Measurements from ENCODE around the gene CRISPLD2. TPM values are rescaled to one million over a fixed set of nuclear protein-coding genes. Genes with fewer than 3 reads are reported as not detected.
A peak's percentile ranks its signal among the peaks of the same experiment; 100 is the strongest.

Gene CRISPLD2
- total and polyA plus RNA-seq, 9 of the 15 experiments (the other 6 are each of a cell fraction or from before 2014, with no cell fraction given), result 0.03 to 0.24 (median 0.04) TPM; not detected in 4

DNA sequence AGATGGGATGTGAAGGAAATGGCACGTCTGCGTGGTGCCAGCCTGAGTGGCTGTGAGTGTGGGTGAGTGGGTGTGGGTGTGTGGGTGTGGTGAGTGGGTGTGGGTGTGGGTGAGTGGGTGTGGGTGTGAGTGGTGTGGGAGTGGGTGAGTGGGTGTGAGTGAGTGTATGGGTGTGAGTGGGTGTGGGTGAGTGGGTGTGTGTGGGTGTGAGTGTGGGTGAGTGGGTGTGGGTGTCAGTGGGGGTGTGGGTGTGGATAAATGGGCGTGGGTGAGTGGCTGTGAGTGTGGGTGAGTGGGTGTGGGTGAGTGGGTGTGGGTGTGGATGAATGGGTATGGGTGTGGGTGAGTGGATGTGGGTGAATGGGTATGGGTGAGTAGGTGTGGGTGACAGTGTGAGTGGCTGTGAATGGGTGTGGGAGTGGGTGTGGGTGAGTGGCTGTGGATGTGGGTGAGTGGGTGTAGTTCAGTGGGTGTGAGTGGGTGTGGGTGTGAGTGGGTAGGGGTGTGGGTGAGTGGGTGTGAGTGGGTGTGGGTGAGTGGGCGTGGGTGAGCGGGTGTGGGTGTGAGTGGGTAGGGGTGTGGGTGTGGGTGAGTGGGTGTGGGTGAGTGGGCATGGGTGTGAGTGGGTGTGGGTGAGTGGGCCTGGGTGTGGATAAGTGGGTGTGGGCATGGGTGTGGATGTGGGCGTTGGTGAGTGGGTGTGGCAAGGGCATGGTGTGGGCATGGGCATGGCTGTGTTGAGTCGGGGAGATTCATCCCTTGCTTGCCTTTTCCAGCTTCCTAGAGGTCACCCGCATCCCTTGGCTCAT is 110.7 kb downstream of the CRISPLD2 start (continued):
- TF ChIP-seq LARP7 (IDR thresholded peaks at IDR 0.05) (peak; percentile 44; the same call in 1 of the 2 replicates), HDAC1 (IDR thresholded peaks at IDR 0.05) (peak in 1 of 2 experiments; percentile 98; a peak in 2 of 4 replicates), CBFA2T3 (IDR thresholded peaks at IDR 0.05) (peak; percentile 2; the same call in 1 of the 2 replicates), POLR2AphosphoS5 (IDR thresholded peaks at IDR 0.05; ENCODE audit: control insufficient read depth, insufficient read depth, low read depth, low read length) (no peak), HDAC2 (IDR thresholded peaks at IDR 0.05) (0 out of 2 replicates have a peak, but pooled peaks have one; percentile 24), CHD4 (IDR thresholded peaks at IDR 0.05; ENCODE audit: insufficient read depth, insufficient replicate concordance, low read depth, low read length, poor library complexity, severe bottlenecking) (peak; percentile 31), NR2C2 (CRISPR knock-in tag; IDR thresholded peaks at IDR 0.05) (no peak), NR2C2 (tag; IDR thresholded peaks at IDR 0.05) (no peak), DPF2 (IDR thresholded peaks at IDR 0.05) (peak; percentile 43; the same call in 1 of the 2 replicates), TRIM24 (IDR thresholded peaks at IDR 0.05) (peak; percentile 90 to 97; a peak in 3 of 4 replicates)
- TF ChIP-seq, protein P1, sequence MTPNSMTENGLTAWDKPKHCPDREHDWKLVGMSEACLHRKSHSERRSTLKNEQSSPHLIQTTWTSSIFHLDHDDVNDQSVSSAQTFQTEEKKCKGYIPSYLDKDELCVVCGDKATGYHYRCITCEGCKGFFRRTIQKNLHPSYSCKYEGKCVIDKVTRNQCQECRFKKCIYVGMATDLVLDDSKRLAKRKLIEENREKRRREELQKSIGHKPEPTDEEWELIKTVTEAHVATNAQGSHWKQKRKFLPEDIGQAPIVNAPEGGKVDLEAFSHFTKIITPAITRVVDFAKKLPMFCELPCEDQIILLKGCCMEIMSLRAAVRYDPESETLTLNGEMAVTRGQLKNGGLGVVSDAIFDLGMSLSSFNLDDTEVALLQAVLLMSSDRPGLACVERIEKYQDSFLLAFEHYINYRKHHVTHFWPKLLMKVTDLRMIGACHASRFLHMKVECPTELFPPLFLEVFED (CRISPR knock-in tag; conservative IDR thresholded peaks at IDR 0.05), result 0 out of 2 replicates have a peak, but pooled peaks have one; percentile 2
- TF ChIP-seq, protein P2, sequence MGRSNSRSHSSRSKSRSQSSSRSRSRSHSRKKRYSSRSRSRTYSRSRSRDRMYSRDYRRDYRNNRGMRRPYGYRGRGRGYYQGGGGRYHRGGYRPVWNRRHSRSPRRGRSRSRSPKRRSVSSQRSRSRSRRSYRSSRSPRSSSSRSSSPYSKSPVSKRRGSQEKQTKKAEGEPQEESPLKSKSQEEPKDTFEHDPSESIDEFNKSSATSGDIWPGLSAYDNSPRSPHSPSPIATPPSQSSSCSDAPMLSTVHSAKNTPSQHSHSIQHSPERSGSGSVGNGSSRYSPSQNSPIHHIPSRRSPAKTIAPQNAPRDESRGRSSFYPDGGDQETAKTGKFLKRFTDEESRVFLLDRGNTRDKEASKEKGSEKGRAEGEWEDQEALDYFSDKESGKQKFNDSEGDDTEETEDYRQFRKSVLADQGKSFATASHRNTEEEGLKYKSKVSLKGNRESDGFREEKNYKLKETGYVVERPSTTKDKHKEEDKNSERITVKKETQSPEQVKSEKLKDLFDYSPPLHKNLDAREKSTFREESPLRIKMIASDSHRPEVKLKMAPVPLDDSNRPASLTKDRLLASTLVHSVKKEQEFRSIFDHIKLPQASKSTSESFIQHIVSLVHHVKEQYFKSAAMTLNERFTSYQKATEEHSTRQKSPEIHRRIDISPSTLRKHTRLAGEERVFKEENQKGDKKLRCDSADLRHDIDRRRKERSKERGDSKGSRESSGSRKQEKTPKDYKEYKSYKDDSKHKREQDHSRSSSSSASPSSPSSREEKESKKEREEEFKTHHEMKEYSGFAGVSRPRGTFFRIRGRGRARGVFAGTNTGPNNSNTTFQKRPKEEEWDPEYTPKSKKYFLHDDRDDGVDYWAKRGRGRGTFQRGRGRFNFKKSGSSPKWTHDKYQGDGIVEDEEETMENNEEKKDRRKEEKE (IDR thresholded peaks at IDR 0.05; ENCODE audit: borderline replicate concordance in 1 of 2, control insufficient read depth in 1 of 2, low read depth in 2 of 2, low read length in 1 of 2), result peak in 1 of 2 experiments; percentile 35; a peak in 1 of 4 replicates
- TF ChIP-seq, protein P3, sequence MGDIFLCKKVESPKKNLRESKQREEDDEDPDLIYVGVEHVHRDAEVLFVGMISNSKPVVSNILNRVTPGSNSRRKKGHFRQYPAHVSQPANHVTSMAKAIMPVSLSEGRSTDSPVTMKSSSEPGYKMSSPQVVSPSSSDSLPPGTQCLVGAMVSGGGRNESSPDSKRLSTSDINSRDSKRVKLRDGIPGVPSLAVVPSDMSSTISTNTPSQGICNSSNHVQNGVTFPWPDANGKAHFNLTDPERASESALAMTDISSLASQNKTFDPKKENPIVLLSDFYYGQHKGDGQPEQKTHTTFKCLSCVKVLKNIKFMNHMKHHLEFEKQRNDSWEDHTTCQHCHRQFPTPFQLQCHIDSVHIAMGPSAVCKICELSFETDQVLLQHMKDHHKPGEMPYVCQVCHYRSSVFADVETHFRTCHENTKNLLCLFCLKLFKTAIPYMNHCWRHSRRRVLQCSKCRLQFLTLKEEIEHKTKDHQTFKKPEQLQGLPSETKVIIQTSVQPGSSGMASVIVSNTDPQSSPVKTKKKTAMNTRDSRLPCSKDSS (IDR thresholded peaks at IDR 0.05; ENCODE audit: low read depth, partially characterized antibody), result peak; percentile 11
- TF ChIP-seq, protein P4, sequence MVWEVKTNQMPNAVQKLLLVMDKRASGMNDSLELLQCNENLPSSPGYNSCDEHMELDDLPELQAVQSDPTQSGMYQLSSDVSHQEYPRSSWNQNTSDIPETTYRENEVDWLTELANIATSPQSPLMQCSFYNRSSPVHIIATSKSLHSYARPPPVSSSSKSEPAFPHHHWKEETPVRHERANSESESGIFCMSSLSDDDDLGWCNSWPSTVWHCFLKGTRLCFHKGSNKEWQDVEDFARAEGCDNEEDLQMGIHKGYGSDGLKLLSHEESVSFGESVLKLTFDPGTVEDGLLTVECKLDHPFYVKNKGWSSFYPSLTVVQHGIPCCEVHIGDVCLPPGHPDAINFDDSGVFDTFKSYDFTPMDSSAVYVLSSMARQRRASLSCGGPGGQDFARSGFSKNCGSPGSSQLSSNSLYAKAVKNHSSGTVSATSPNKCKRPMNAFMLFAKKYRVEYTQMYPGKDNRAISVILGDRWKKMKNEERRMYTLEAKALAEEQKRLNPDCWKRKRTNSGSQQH (CRISPR knock-in tag; IDR thresholded peaks at IDR 0.05), result 0 out of 2 replicates have a peak, but pooled peaks have one; percentile 52
- TF ChIP-seq, protein P5, sequence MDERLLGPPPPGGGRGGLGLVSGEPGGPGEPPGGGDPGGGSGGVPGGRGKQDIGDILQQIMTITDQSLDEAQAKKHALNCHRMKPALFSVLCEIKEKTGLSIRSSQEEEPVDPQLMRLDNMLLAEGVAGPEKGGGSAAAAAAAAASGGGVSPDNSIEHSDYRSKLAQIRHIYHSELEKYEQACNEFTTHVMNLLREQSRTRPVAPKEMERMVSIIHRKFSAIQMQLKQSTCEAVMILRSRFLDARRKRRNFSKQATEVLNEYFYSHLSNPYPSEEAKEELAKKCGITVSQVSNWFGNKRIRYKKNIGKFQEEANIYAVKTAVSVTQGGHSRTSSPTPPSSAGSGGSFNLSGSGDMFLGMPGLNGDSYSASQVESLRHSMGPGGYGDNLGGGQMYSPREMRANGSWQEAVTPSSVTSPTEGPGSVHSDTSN (CRISPR knock-in tag; IDR thresholded peaks at IDR 0.05; ENCODE audit: low read depth), result no peak
- TF ChIP-seq, protein P5 (tag; conservative IDR thresholded peaks at IDR 0.05; ENCODE audit: low read depth), result no peak
